Gastrocnemius medialis (tissue), 4 donors: ENCODE results near the gene MTG1. TPM values are rescaled to one million over a fixed set of nuclear protein-coding genes. Genes with fewer than 3 reads are reported as not detected.

Source experiments
- ATAC-seq, 2 donors: fragments of 150-250 bp; one replicate each; pipeline ENCODE4 v1.9.1; 2016
- DNase-seq, 2 donors: peaks; one replicate each; pipeline ENCODE4 v3.0.0-alpha.2; 2019
- H3K27ac ChIP-seq, 4 donors: fragments of 200-600 bp; sonication (generic); 1 replicate in 1 of 4; 2 replicates in 3 of 4; pipeline ENCODE4 v1.5.1; 2016 to 2018; ENCODE audit warnings: mild to moderate bottlenecking in 2 of 4, moderate library complexity in 1 of 4
- H3K27me3 ChIP-seq, 3 donors: fragments of 200-600 bp; sonication (generic) in 2 of 3; 1 replicate in 1 of 3; 2 replicates in 2 of 3; pipeline versions ENCODE4 v1.5.1 to v1.6.0; 2016 to 2019; ENCODE audit warnings: mild to moderate bottlenecking in 1 of 3, moderate library complexity in 1 of 3
- H3K36me3 ChIP-seq, 2 donors: fragments of 200-600 bp; sonication (generic) in 1 of 2; one replicate each; pipeline ENCODE4 v1.5.1; 2017 to 2018
- H3K4me1 ChIP-seq, 2 donors: fragments of 200-600 bp; sonication (generic) in 1 of 2; one replicate each; pipeline ENCODE4 v1.5.1; 2016 to 2017; ENCODE audit warnings: mild to moderate bottlenecking in 2 of 2
- H3K4me3 ChIP-seq, 4 donors: fragments of 200-600 bp; sonication (generic) in 3 of 4; 1 replicate in 1 of 4; 2 replicates in 3 of 4; pipeline ENCODE4 v1.5.1; 2016 to 2019; ENCODE audit warnings: mild to moderate bottlenecking in 2 of 4
- H3K9me3 ChIP-seq, 3 donors: fragments of 200-600 bp; sonication (generic) in 2 of 3; 1 replicate in 1 of 3; 2 replicates in 2 of 3; pipeline ENCODE4 v1.5.1; 2016 to 2019
- CTCF ChIP-seq, 5 experiments: fragments of 450-650 bp in 3 of 5; fragments of 200-600 bp in 2 of 5; sonication (generic) in 2 of 5; IDR thresholded peaks in 4 of 5; conservative IDR thresholded peaks in 1 of 5; 1 replicate in 4 of 5; 2 replicates in 1 of 5; pipeline ENCODE4 v1.5.1; 2016 to 2019; ENCODE audit warnings: antibody characterized with exemption in 5 of 5, mild to moderate bottlenecking in 3 of 5, moderate library complexity in 3 of 5
- POLR2A ChIP-seq, 2 donors: fragments of 450-650 bp; IDR thresholded peaks; one replicate each; pipeline ENCODE4 v1.6.1; 2017; ENCODE audit warnings: antibody characterized with exemption in 2 of 2, mild to moderate bottlenecking in 2 of 2, moderate library complexity in 2 of 2
- in situ Hi-C, 4 donors: fragments of 200-750 bp; cut with MboI; loops; one replicate each; pipeline versions ENCODE4 v1.15.0 to v1.8.0; 2017; ENCODE audit warnings: low sequenced_read_pairs in 4 of 4
- intact Hi-C: fragments of 100-400 bp; cut with DNase I; formaldehyde crosslinking; loops from one replicate; pipeline ENCODE4 v1.15.1; 2023; ENCODE audit warnings: low total_unique reads
- total RNA-seq, 4 donors: library from RNA; depleted of rRNA; stranded (reverse); fragments of >200 nt; gene quantifications; one replicate each; pipeline versions ENCODE4 v1.1.0 to v1.2.3, GENCODE V29; 2016

Gene MTG1
- total RNA-seq, 4 donors from 2014 or later, result 12.2 to 23.9 (median 14.1) TPM

GRCh38 chr10:133458021-133458709 lies 64.2 kb downstream of the MTG1 start:
- Histone ChIP-seq H3K4me1 (no peaks in the 10 kb centered on the region), H3K4me3 (no peak overlapping the region), H3K36me3 (no peaks in the 10 kb centered on the region), H3K27me3 (no peaks in the 10 kb centered on the region), H3K27ac (no peak overlapping the region), H3K9me3 (no peaks in the 10 kb centered on the region)
- in situ Hi-C loops (no loop called here), intact Hi-C loops (no loop called here)
- DNase-seq (no peak), ATAC-seq (no peak)
- TF ChIP-seq CTCF (IDR thresholded peaks at IDR 0.05 in 4 of 5, conservative IDR thresholded peaks at IDR 0.05 in 1 of 5), result no peak
- no peak for TF ChIP-seq POLR2A (IDR thresholded peaks at IDR 0.05)

GRCh38 chr10:133458710-133459453 lies 64.9 kb downstream of the MTG1 start:
- Histone ChIP-seq H3K4me3 (no peak overlapping the region), H3K27me3 (no peaks in the 10 kb centered on the region), H3K36me3 (no peaks in the 10 kb centered on the region), H3K4me1 (no peaks in the 10 kb centered on the region), H3K27ac (no peak overlapping the region), H3K9me3 (no peaks in the 10 kb centered on the region)
- no peak for ATAC-seq
- no peak for TF ChIP-seq CTCF (IDR thresholded peaks at IDR 0.05 in 4 of 5, conservative IDR thresholded peaks at IDR 0.05 in 1 of 5)
- no peak for TF ChIP-seq POLR2A (IDR thresholded peaks at IDR 0.05)
- intact Hi-C loops (no loop called here), in situ Hi-C loops (no loop called here)
- no peak for DNase-seq

GRCh38 chr10:133459454-133460207 lies 65.7 kb downstream of the MTG1 start:
- Histone ChIP-seq H3K4me1 (no peaks in the 10 kb centered on the region), H3K36me3 (no peaks in the 10 kb centered on the region), H3K4me3 (no peak overlapping the region), H3K9me3 (no peaks in the 10 kb centered on the region), H3K27me3 (no peaks in the 10 kb centered on the region), H3K27ac (no peak overlapping the region)
- no peak for TF ChIP-seq POLR2A (IDR thresholded peaks at IDR 0.05)
- no peak for TF ChIP-seq CTCF (IDR thresholded peaks at IDR 0.05 in 4 of 5, conservative IDR thresholded peaks at IDR 0.05 in 1 of 5)
- intact Hi-C loops (no loop called here), in situ Hi-C loops (no loop called here)
- ATAC-seq (no peak), DNase-seq (no peak)

GRCh38 chr10:133460208-133460769 lies 66.3 kb downstream of the MTG1 start:
- ATAC-seq (no peak), DNase-seq (no peak)
- H3K36me3 ChIP-seq, result no peaks in the 10 kb centered on the region
- H3K4me3 ChIP-seq, result no peak overlapping the region
- no peaks in the 10 kb centered on the region for H3K4me1 ChIP-seq
- in situ Hi-C loops, result no loop called here
- no peak overlapping the region for H3K27ac ChIP-seq
- TF ChIP-seq POLR2A (IDR thresholded peaks at IDR 0.05) (no peak), CTCF (IDR thresholded peaks at IDR 0.05 in 4 of 5, conservative IDR thresholded peaks at IDR 0.05 in 1 of 5) (no peak)
- no peaks in the 10 kb centered on the region for H3K27me3 ChIP-seq
- no peaks in the 10 kb centered on the region for H3K9me3 ChIP-seq
- intact Hi-C loops, result no loop called here
